ENCODE results near the gene PRMT5.

Gene PRMT5

DNA sequence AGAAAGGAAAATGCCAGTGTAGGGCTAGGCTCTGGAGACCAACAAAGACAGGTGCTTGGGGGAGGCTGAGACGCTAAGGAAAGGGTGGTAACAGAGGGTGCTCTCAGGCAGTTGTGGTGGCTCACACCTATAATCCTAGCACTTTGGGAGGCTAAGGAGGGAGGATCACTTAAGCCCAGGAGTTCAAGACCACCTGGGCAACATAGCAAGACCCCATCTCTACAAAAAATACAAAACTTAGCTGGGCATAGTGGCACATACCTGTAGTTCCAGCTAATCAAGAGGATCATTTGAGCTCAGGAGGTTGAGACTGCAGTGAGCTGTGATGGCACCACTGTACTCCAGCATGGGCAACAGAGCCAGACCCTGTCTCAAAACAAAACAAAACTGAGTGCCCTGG is 33.8 kb downstream of the PRMT5 start:
- DNase-seq = no peak

DNA sequence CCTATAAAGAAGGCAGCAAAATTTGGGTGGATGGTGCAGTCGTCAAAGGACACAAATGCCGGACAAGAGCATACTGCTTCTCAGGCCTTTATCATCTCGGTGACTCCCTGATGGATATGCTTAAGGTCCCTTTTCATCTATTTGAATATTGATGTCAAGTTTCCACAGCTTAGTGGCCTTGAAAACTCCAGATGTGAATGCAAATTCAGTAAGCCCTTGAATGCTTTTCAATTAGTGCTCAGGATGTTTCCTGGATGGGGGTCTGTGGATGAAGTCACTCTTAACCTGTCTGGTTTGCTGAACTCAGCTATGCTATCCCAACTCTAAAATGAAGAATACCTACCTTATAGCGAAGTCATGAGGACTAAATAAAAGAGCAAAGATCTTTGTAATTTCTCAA is 35.5 kb downstream of the PRMT5 start:
- no peak for DNase-seq

DNA sequence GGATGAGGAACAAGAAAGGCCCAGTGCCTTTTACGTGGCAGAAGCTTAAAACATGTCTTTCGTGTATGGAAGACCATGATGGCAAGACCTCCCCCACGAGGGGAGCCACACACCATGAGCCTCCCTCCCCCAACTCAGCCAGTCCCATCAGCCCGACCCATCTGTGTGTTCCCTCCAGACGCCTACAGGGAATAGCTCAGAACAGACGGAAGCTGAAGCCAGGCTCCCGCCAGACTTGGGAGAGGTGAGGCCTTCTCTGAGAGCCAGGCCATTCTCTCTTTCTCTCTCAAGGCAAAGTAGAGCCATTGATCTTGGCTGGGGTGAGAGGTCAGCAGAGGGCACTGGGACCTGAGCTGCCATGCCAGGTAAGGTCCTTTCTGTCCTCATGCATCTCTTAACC is 36.7 kb downstream of the PRMT5 start:
- DNase-seq = no peak

DNA sequence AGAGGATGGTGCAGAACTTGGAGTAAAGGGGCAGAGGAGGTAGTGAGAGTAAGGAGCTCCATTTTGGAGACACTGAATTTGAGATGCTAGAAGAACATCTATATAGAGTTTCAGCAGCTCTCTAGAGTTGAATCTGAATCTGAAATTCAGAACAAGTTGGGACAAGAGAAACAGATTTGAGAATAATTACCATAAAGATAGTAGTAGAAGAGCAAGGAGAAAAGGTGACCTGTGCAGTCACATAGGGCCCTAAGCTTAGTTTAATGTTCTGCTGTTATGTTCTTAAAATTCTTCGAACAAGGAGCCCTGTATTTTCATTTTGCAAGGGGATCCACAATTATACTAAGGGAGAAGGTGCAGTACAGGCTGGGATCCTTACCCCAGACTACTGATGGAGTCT is 38.8 kb downstream of the PRMT5 start:
- no peak for DNase-seq

DNA sequence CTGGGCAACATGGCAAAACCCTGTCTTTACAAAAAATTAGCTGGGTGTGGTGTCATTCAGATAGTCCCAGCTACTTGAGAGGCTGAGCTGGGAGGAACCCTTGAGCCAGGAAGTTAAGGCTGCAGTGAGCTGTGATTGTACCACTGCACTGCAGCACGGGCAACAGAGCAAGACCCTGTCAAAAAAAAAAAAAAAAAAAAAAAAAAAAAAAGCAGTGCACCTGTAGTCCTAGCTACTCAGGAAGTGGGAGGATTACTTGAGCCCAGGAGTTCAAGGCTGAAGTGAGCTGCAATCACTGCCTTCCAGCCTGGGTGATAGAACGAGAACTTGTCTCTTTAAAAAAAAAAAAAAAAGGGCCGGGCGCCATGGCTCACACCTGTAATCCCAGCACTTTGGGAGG is 40.5 kb downstream of the PRMT5 start:
- no peak for DNase-seq

DNA sequence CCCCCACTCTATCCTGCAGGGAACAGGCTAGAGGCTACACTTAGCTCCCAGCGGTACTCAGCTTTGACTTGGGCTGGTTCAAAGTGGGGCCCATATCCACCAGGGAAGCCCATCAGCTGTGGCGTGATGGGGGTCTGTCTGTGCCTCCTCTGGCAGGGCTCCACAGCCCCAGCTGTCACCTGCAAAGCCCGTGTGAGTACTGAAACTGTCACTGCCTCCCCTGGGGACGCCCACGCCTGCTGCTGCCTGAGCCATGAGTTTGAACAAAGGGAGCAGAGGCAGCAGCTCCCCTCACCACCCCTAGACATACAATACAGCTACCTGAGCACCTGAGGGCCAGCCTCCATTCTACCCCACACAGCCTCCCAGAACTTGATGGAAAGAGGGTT is 41.2 kb downstream of the PRMT5 start:
- peak; percentile 41 for DNase-seq

DNA sequence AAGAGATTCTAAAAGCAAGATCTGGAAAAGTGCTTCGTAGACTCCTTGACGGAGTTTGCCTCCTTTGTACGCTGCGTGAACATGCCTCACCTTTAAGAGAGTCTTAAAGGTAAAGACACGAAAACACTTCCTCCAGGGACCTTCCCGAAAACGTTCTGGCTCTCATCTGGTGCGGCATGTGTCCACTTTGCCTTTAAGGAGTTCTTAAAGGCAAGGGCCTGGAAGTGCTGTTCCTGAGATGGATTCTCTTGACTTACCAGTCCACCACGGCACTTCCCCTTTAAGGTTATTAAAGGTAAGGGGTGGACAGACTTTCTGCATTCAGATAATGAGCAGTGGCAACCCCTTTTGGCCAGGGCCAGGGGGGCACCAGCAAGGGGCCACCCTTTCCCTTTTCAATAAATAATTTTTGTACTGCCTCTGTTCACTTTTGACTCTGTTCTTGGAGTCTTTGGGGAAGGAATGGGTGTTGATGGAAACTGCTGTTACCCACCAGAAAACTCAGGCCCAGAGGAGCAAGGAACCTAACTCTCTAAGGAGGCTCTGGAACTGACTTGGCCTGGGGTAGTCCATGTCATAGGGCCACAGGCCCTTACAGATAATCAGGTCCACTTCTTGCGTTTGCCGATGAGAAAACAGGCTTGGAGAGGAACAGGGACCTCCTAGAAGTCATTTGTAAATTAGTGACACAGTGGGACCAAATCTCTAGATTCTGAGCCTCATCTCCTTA is 41.8 kb downstream of the PRMT5 start:
- DNase-seq = peak; percentile 44

DNA sequence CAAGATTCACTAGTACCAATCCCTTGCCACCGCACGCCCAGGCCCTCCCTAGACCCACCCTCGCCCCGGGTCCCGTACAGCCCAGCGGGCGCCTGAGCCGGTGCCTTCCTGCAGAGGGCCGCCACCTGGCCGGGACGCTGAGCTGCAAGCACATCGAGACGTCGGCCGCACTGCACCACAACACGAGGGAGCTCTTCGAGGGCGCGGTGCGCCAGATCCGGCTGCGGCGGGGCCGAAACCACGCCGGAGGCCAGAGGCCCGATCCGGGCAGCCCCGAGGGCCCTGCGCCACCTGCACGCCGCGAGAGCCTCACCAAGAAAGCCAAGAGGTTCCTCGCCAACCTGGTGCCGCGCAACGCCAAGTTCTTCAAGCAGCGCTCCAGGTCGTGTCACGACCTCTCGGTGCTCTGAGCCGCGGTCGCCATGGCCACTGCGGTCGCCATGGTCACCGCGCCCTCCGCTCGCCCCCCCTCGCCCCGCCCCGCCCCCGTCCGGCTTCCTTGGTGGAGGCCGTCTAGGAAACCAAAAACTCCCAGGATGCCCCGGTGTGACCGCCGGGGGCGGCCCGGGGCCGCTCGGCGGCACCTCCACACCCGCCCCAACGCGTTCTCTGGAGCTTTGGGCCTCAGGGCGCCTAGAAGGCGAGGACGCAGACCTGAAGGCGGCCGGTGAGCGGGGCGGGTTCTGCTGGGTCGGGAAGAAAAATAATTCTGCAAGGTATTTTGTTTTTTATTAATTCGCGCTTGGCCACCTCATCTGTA is 42.5 kb downstream of the PRMT5 start:
- peak; percentile 54 for DNase-seq

DNA sequence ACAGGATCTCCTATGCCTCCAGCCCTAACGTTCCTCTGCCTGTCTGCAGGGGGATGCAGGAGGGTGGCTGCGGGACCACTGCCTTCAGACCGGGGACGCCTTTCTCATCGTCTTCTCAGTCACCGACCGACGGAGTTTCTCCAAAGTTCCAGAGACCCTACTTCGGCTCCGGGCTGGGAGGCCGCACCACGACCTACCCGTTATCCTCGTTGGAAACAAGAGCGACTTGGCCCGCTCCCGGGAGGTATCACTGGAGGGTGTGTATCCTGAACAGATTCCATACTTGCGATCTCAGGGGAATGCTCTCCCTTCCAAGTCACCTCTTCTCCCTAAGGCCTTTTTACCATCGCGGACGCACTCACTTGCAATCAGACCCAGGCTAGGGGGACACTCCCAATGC is 43.2 kb downstream of the PRMT5 start:
- no peak for DNase-seq

DNA sequence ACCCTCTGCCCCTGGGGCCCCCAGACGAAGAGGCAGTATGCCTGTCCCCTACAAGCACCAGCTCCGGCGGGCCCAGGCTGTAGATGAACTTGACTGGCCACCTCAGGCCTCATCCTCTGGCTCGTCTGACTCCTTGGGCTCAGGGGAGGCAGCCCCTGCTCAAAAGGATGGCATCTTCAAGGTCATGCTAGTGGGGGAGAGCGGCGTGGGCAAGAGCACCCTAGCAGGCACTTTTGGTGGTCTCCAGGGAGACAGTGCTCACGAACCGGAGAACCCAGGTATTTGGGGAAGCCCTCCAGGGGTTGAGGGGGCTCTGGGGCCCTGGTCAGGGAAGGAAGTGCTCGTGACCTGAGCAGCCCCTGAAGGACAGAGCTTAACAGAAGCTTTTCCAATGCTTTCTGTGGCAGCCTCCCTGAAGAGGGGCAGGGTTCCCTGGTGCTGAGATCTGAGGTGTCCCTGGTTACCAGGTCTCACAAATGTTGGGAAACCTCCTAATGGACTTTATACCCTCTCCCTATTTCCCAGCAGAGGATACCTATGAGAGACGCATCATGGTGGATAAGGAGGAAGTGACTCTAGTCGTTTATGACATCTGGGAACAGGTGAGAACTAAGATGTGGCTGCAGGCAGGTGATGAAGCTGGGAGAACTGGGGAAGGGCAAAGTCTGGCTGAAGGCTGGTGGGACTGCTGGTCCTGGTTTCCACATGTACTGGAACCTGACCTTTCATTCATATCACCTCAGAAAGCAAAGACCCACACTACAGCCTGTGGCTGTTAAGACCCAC is 44.2 kb downstream of the PRMT5 start:
- no peak for DNase-seq

DNA sequence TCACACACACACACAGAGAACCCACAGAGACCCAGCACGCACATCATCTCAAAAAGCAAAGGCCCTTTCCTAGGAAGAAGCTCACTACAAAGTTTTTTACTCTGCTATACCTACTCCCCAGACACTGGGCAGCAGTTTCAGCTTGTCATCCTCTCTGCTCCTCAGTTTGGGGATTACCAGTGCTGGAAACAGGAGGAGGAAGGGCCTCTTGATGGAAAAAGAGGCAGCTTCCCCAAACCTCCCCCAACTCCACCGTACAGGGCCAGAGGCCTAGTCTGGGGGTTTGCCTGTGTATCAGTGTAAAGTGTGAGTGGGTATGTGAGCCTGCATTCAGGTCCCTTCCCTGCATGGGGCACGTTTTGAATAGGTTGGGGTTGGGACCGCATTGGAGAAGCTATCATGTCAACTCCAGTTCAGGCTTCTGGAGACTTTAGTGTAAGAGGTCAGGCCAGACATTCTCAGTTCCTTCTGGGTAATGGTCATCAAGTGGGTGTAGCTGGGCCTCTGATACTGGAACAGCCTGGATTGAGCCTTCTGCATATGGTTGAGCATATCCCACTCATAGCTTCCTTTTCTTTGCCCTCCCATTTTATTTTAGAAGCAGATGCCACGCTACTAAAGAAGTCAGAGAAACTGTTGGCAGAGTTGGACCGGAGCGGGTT is 45.0 kb downstream of the PRMT5 start:
- no peak for DNase-seq

DNA sequence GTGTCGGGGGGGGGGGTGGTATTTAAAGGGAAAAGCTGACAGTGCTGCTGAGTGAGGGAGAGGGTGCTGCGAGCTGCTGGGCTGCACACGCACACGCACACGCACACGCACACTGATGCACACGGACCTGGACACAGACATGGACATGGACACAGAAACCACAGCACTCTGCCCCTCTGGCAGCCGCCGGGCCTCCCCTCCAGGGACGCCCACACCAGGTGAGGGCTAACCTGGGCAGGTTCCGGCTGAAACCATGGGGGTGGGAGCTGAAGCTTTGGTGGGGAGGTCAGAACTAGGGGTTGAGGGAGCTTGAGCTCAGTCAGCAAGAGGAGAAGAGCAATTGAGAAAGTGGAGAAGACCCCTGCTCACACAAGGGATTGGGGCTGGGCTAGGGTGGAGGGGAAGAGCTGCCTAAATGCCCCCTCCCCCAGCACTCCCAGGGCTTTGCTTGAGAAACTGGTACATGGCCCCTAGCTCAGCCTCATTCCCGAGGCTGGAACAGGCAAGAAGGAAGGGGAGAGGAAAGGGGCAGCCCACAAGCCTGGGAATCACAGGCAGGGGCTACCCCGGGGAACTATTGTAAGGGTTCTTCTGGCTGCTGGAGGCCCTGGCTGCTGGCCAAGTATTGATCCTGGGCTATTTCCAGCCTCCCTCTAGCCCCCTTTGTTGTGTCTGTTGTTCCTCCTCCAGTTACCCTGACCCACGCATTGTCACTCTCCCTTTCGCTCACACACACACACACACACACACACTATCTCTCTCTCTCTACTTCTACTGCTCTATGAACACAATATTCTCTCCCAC is 45.8 kb downstream of the PRMT5 start, which contains the start of gene REM2:
REM2 (plus strand) TSS at position 50 of the 804 bp plus-strand sequence; CDS start at position 116, 66 bp downstream.
- peak; percentile 38 for DNase-seq

DNA sequence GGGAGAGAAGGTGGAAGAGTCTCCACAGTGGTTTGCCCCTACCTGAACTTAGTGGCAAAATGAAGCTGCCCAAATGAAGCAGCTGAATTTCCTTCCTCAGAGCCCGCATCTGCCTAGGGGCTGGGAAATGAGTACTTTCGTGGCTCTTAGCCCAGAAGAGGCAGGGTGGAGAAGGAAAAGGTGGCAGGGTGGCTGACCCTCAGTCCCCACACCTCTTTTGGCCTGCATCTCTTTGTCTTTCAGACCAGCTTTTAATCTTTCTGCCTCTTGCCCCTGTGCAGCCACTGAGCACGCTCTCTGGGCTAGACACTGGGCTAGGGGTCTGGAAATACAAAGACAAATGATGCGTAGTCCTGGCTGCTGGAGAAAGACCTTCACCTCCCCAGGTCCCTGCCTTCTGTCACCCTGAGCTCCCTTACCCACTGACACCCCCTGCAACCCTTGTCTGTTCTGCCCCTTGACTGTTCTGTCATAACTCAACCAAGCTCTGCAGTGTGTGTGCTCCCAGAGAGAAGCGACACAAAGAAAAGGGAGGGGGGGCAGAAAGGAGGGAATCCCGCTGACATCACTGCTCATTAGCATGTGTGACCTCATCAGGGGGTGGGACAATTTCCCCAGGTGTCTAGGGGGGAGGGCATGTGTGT is 46.5 kb downstream of the PRMT5 start:
- peak; percentile 75 for DNase-seq

DNA sequence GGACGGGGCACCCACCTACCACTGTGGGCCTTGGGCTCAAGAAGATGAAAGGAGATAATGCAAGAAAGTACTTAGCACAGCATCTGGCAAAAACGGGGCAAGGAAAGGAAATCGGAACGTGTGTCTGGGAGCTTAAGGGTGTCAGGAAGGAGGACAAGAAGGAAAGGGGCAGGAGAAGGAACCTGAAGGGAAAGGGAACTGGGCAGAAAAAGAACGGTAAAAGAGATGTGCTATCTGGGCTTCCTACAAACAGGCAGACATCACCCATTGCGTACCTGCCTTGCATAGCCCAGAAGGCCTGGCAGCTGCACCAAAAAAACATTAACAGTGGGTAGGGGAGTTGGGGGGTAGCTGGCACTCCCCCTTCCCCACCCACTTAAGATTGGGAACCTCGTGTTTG is 47.1 kb downstream of the PRMT5 start:
- no peak for DNase-seq

DNA sequence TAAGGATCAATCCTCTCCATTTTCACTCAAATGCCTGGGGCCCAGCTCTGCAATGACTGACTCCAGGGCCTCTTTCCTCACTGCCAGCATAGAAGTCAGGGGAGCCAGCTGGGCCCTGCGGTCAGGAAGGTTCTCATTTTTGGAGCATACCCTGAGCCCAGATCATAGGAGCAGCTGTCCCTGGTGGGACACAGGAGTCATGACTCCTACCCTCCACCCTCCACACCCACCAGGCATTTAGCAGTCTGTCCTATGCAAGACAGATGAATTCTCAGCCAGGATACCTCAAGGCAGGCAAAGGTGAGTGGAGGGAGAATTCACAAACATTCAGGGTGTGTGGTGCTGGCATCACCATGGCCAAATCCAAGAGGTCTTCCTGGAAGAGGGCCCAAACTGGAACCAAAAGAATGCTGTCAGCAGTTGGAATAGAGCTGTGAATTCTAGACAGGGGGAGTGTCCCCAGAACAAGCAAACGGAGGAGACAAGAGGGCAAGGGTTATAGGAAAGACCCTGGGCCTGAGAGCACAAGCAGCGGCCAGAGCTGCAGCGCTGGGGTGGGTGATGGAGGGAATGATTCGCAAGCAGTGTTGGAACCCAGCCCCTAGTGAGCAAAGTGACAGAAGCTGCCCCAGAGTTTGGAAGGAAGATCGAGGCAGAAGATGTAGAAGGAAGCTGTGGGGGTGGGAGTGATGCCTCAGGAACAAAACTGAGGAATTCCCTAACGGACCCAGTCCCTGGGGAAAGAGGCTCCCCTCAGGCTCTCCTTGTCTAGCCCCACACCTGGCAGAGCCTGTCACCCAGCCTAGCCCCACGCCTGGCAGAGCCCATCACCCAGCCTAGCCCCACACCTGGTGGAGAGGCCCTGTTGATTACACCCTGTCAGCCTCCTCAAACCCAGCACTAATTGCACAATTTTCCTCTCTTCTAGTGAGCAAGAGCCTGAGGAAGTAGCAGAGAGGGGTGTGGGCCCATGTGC is 50.6 kb downstream of the PRMT5 start:
- no peak for DNase-seq

DNA sequence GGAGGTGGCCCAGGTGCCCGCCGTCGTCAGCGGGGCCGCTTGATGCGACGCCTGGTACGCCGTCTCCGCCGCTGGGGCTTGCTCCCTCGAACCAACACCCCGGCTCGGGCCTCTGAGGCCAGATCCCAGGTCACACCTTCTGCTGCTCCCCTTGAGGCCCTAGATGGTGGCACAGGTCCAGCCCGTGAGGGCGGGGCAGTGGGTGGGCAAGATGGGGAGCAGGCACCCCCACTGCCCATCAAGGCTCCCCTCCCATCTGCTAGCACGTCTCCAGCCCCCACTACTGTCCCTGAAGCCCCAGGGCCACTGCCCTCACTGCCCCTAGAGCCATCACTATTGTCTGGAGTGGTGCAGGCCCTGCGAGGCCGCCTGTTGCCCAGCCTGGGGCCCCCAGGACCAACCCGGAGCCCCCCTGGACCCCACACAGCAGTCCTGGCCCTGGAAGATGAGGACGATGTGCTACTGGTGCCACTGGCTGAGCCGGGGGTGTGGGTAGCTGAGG is 52.1 kb downstream of the PRMT5 start:
- no peak for DNase-seq

DNA sequence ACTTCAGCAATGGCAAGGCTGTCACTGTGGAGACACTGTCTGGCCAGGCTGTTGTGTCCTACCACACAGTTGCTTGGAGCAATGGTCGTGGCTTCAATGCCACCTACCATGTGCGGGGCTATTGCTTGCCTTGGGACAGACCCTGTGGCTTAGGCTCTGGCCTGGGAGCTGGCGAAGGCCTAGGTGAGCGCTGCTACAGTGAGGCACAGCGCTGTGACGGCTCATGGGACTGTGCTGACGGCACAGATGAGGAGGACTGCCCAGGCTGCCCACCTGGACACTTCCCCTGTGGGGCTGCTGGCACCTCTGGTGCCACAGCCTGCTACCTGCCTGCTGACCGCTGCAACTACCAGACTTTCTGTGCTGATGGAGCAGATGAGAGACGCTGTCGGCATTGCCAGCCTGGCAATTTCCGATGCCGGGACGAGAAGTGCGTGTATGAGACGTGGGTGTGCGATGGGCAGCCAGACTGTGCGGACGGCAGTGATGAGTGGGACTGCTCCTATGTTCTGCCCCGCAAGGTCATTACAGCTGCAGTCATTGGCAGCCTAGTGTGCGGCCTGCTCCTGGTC is 53.3 kb downstream of the PRMT5 start:
- DNase-seq = no peak

DNA sequence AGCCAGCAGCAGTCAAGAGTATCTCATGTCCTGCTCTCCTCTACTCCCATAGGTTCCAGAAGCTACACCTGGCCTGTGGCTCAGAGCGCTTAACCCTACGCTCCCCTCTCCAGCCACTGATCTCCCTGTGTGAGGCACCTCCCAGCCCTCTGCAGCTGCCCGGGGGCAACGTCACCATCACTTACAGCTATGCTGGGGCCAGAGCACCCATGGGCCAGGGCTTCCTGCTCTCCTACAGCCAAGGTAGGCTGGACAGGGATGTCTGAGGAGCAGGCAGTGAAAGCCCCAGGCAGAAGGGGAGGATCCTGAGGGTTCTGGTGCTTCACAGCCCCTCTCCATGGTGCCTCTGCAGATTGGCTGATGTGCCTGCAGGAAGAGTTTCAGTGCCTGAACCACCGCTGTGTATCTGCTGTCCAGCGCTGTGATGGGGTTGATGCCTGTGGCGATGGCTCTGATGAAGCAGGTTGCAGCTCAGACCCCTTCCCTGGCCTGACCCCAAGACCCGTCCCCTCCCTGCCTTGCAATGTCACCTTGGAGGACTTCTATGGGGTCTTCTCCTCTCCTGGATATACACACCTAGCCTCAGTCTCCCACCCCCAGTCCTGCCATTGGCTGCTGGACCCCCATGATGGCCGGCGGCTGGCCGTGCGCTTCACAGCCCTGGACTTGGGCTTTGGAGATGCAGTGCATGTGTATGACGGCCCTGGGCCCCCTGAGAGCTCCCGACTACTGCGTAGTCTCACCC is 54.0 kb downstream of the PRMT5 start:
- DNase-seq = no peak
